ENCODE measurements around the gene GPR32. TPM values are rescaled to one million over a fixed set of nuclear protein-coding genes. Genes with fewer than 3 reads are reported as not detected.

The GPR32 gene
- total RNA-seq, 3 donors from 2014 or later (not counting 1 experiment from before 2014, with no cell fraction given), result not detected

GRCh38 chr19:50791594-50792271, 21.5 kb downstream of the GPR32 start:
- peaks cover 0 to 3% of the 10 kb centered on the region in 2 donors for H3K27me3 Mint-ChIP-seq (ENCODE audit: low read depth in 2 of 2)

GRCh38 chr19:50792272-50793250, 22.3 kb downstream of the GPR32 start:
- Mint-ChIP-seq H3K27me3 (ENCODE audit: low read depth in 2 of 2) (peaks cover 0 to 3% of the 10 kb centered on the region in 2 donors), H3K9me3 (no peaks in the 10 kb centered on the region), H3K4me1 (peaks cover 0 to 4% of the 10 kb centered on the region in 2 donors), H3K27ac (no peak overlapping the region), H3K4me3 (no peak overlapping the region), H3K36me3 (no peaks in the 10 kb centered on the region)
- Histone ChIP-seq H3K27ac (ENCODE audit: low read length) (no peak overlapping the region), H3K4me1 (ENCODE audit: control insufficient read depth, insufficient read depth, low read length) (no peaks in the 10 kb centered on the region), H3K9me3 (ENCODE audit: control insufficient read depth, insufficient read depth, low read length) (no peaks in the 10 kb centered on the region), H3K4me3 (ENCODE audit: low read length) (no peak overlapping the region), H3K27me3 (ENCODE audit: control insufficient read depth, insufficient read depth, low read length) (no peaks in the 10 kb centered on the region), H3K36me3 (ENCODE audit: control insufficient read depth, insufficient read depth, low read length) (peaks cover 4% of the 10 kb centered on the region)
- TF ChIP-seq CTCF (IDR thresholded peaks at IDR 0.05), result no peak
- WGBS (ENCODE audit: insufficient coverage), result 94% methylated on average over 13 of the region's 13 CpGs
- no peak for DNase-seq
- ATAC-seq, result no peak
- intact Hi-C loops (cut with micrococcal nuclease), result no loop called here

More at GRCh38 chr19:50791594-50792271, 21.5 kb downstream of the GPR32 start:
- Histone ChIP-seq H3K9me3 (ENCODE audit: control insufficient read depth, insufficient read depth, low read length) (no peaks in the 10 kb centered on the region), H3K4me3 (ENCODE audit: low read length) (no peak overlapping the region), H3K4me1 (ENCODE audit: control insufficient read depth, insufficient read depth, low read length) (no peaks in the 10 kb centered on the region), H3K27me3 (ENCODE audit: control insufficient read depth, insufficient read depth, low read length) (no peaks in the 10 kb centered on the region), H3K36me3 (ENCODE audit: control insufficient read depth, insufficient read depth, low read length) (no peaks in the 10 kb centered on the region), H3K27ac (ENCODE audit: low read length) (no peak overlapping the region)
- H3K9me3 Mint-ChIP-seq, result no peaks in the 10 kb centered on the region
- TF ChIP-seq CTCF (IDR thresholded peaks at IDR 0.05), result no peak
- 91% methylated on average over 47 of the region's 47 CpGs for WGBS (ENCODE audit: insufficient coverage)
- ATAC-seq, result no peak
- no peak overlapping the region for H3K27ac Mint-ChIP-seq
- H3K4me3 Mint-ChIP-seq, result no peak overlapping the region
- intact Hi-C loops (cut with micrococcal nuclease), result no loop called here
- peaks cover 0 to 4% of the 10 kb centered on the region in 2 donors for H3K4me1 Mint-ChIP-seq
- DNase-seq, result no peak
- H3K36me3 Mint-ChIP-seq, result no peaks in the 10 kb centered on the region

GRCh38 chr19:50793558-50794065, 23.3 kb downstream of the GPR32 start:
- no peak for ATAC-seq
- intact Hi-C loops (cut with micrococcal nuclease), result no loop called here
- peaks cover 0 to 3% of the 10 kb centered on the region in 2 donors for H3K27me3 Mint-ChIP-seq (ENCODE audit: low read depth in 2 of 2)
- Histone ChIP-seq H3K36me3 (ENCODE audit: control insufficient read depth, insufficient read depth, low read length) (peaks cover 15% of the 10 kb centered on the region), H3K27ac (ENCODE audit: low read length) (no peak overlapping the region), H3K27me3 (ENCODE audit: control insufficient read depth, insufficient read depth, low read length) (no peaks in the 10 kb centered on the region), H3K4me1 (ENCODE audit: control insufficient read depth, insufficient read depth, low read length) (no peaks in the 10 kb centered on the region), H3K4me3 (ENCODE audit: low read length) (no peak overlapping the region), H3K9me3 (ENCODE audit: control insufficient read depth, insufficient read depth, low read length) (no peaks in the 10 kb centered on the region)
- H3K9me3 Mint-ChIP-seq, result no peaks in the 10 kb centered on the region
- peaks cover 0 to 4% of the 10 kb centered on the region in 2 donors for H3K4me1 Mint-ChIP-seq
- no peak overlapping the region for H3K27ac Mint-ChIP-seq
- H3K36me3 Mint-ChIP-seq, result no peaks in the 10 kb centered on the region
- H3K4me3 Mint-ChIP-seq, result no peak overlapping the region
- no peak for TF ChIP-seq CTCF (IDR thresholded peaks at IDR 0.05)
- no peak for DNase-seq
- 83% methylated on average over 10 of the region's 11 CpGs for WGBS (ENCODE audit: insufficient coverage)

Data from natural killer cell (primary cell).